CD14-positive monocyte (primary cell): ENCODE measurements around the gene TRIM3. TPM values are rescaled to one million over a fixed set of nuclear protein-coding genes. Genes with fewer than 3 reads are reported as not detected.

Experiments used
- DNase-seq, 3 donors: peaks; one replicate each; pipeline ENCODE4 v3.0.0-alpha.2; 2011 to 2022
- H2AFZ ChIP-seq: 2 replicates; pipeline ENCODE4 v1.6.0; 2012; ENCODE audit warnings: mild to moderate bottlenecking, low read depth, low read length, inconsistent platforms; ENCODE audit not compliant: insufficient read depth, poor library complexity, severe bottlenecking
- H3K27ac ChIP-seq, 2 donors: 1 replicate in 1 of 2; 2 replicates in 1 of 2; pipeline ENCODE4 v1.5.1; 2012 to 2013; ENCODE audit warnings: low read length in 2 of 2, control low read depth in 1 of 2, inconsistent platforms in 1 of 2, low read depth in 1 of 2, mild to moderate bottlenecking in 1 of 2
- H3K27me3 ChIP-seq, 2 donors: one replicate each; pipeline versions ENCODE4 v1.6.0 to v1.6.1; 2011 to 2013; ENCODE audit warnings: low read length in 2 of 2; ENCODE audit not compliant: control insufficient read depth in 2 of 2, insufficient read depth in 2 of 2
- H3K36me3 ChIP-seq, 2 donors: replicated peaks in 1 of 2; 1 replicate in 1 of 2; 2 replicates in 1 of 2; pipeline versions ENCODE4 v1.5.1 to v1.6.1; 2012 to 2013; ENCODE audit warnings: low read length in 2 of 2, control low read depth in 1 of 2, inconsistent platforms in 1 of 2, mild to moderate bottlenecking in 1 of 2; ENCODE audit not compliant: insufficient read depth in 2 of 2, control insufficient read depth in 1 of 2
- H3K4me1 ChIP-seq, 2 donors: 1 replicate in 1 of 2; 2 replicates in 1 of 2; pipeline versions ENCODE4 v1.5.1 to v1.6.1; 2012 to 2013; ENCODE audit warnings: low read length in 2 of 2, control low read depth in 1 of 2, inconsistent platforms in 1 of 2, mild to moderate bottlenecking in 1 of 2, moderate library complexity in 1 of 2; ENCODE audit not compliant: insufficient read depth in 2 of 2, control insufficient read depth in 1 of 2
- H3K4me2 ChIP-seq: replicated peaks from 2 replicates; pipeline ENCODE3; 2012; ENCODE audit warnings: low read length, moderate library complexity, mild to moderate bottlenecking; ENCODE audit not compliant: poor library complexity, severe bottlenecking; ENCODE audit errors: extremely low read depth
- H3K4me3 ChIP-seq, 3 experiments: fragments of 200-600 bp in 1 of 3; sonication (generic) in 1 of 3; replicated peaks in 1 of 3; 1 replicate in 2 of 3; 2 replicates in 1 of 3; pipeline ENCODE4 v1.5.1; 2011 to 2013; ENCODE audit warnings: low read length in 3 of 3, mild to moderate bottlenecking in 3 of 3, control low read depth in 2 of 3, low read depth in 2 of 3, inconsistent platforms in 1 of 3, moderate library complexity in 1 of 3
- H3K79me2 ChIP-seq: 2 replicates; pipeline ENCODE4 v1.6.0; 2012; ENCODE audit warnings: mild to moderate bottlenecking, control low read depth, inconsistent platforms, low read length, moderate library complexity; ENCODE audit not compliant: insufficient read depth
- H3K9ac ChIP-seq: 2 replicates; pipeline ENCODE4 v1.6.0; 2017; ENCODE audit warnings: low read length, mild to moderate bottlenecking; ENCODE audit not compliant: insufficient read depth, poor library complexity, severe bottlenecking
- H3K9me3 ChIP-seq, 2 donors: replicated peaks in 1 of 2; 1 replicate in 1 of 2; 2 replicates in 1 of 2; pipeline versions ENCODE4 v1.5.1 to v1.6.1; 2012 to 2013; ENCODE audit warnings: low read length in 2 of 2, control low read depth in 1 of 2; ENCODE audit not compliant: control insufficient read depth in 1 of 2, insufficient read depth in 1 of 2
- H4K20me1 ChIP-seq: 2 replicates; pipeline ENCODE4 v1.6.0; 2012; ENCODE audit warnings: mild to moderate bottlenecking, low read length, control low read depth, moderate library complexity; ENCODE audit not compliant: insufficient read depth
- H3K27ac Mint-ChIP-seq, 7 donors: one replicate each; pipeline ENCODE4 v1.8.0; 2020; ENCODE audit warnings: mild to moderate bottlenecking in 7 of 7, mixed read lengths in 7 of 7, moderate library complexity in 6 of 7, inconsistent platforms in 2 of 7
- H3K27me3 Mint-ChIP-seq, 3 donors: one replicate each; pipeline ENCODE4 v1.8.0; 2021 to 2022; ENCODE audit warnings: low read depth in 3 of 3, mild to moderate bottlenecking in 3 of 3, mixed read lengths in 3 of 3, moderate library complexity in 3 of 3, inconsistent platforms in 1 of 3
- H3K36me3 Mint-ChIP-seq, 2 donors: one replicate each; pipeline ENCODE4 v1.8.0; 2020; ENCODE audit warnings: mixed read lengths in 2 of 2, inconsistent platforms in 1 of 2, mild to moderate bottlenecking in 1 of 2
- H3K4me1 Mint-ChIP-seq: one replicate; pipeline ENCODE4 v1.8.0; 2020; ENCODE audit warnings: mild to moderate bottlenecking, mixed read lengths
- H3K4me3 Mint-ChIP-seq, 2 donors: one replicate each; pipeline ENCODE4 v1.8.0; 2020; ENCODE audit warnings: mild to moderate bottlenecking in 2 of 2, mixed read lengths in 2 of 2, moderate library complexity in 1 of 2
- H3K9me3 Mint-ChIP-seq, 7 donors: one replicate each; pipeline ENCODE4 v1.8.0; 2020 to 2022; ENCODE audit warnings: mixed read lengths in 7 of 7, mild to moderate bottlenecking in 6 of 7, moderate library complexity in 6 of 7, inconsistent platforms in 2 of 7
- WGBS: methylation state at CpG from one replicate; pipeline ENCODE4 v1.1.5; 2013; ENCODE audit warnings: missing lambda C conversion rate; ENCODE audit not compliant: insufficient coverage; 5-methylcytosine and 5-hydroxymethylcytosine counted together
- intact Hi-C, 2 donors: fragments of 100-400 bp; cut with micrococcal nuclease; formaldehyde crosslinking; loops; one replicate each; pipeline versions ENCODE4 v1.15.0 to v1.15.1; 2023
- polyA plus RNA-seq, 3 donors: library from polyadenylated mRNA; depleted of rRNA in 1 of 3; unstranded in 2 of 3; stranded (reverse) in 1 of 3; fragments of 300-500 nt in 2 of 3; fragments of >200 nt in 1 of 3; fragmentation: Illumina TruSeq in 2 of 3; gene quantifications; 1 replicate in 2 of 3; 2 replicates in 1 of 3; pipeline ENCODE4 v1.2.3, GENCODE V29; 2012 to 2021
- TF ChIP-seq, protein P1 (sequence below): fragments of 200-600 bp; IDR thresholded peaks from one replicate; pipeline ENCODE4 v1.8.0; 2022; ENCODE audit warnings: antibody characterized with exemption, mild to moderate bottlenecking

TRIM3 gene
- polyA plus RNA-seq, 3 donors: 1.7 to 36.2 (median 3.3) TPM

DNA sequence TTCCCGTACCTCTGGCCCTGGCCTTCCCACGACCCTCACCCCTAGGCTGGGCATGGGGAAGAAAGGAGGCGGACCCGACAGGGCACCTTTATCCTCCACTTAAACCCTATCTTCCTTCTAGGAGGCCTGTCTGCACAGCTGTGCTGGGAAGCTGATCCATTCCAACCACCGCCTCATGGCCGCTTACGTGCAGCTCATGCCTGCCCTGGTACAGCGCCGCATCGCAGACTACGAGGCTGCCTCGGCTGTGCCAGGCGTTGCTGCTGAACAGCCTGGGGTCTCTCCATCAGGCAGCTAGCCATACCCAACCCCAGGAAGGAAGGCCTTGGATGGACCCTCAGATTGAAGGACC, 8.2 kb upstream of the TRIM3 start:
- Mint-ChIP-seq H3K9me3 (peaks cover 0 to 2% (median 0%) of the 10 kb centered on the region in 7 donors), H3K36me3 (peaks cover 35 to 40% of the 10 kb centered on the region in 2 donors), H3K27me3 (peaks cover 0 to 2% (median 0%) of the 10 kb centered on the region in 3 donors), H3K4me1 (peaks cover 31% of the 10 kb centered on the region), H3K27ac (peak overlapping the region; percentile 96 to 99 (median 98)), H3K4me3 (peak overlapping the region; percentile 82 to 91)
- Histone ChIP-seq H3K27ac (peak overlapping the region; percentile 97 to 98), H3K9ac (peak overlapping the region; percentile 69), H3K4me3 (peak overlapping the region; percentile 46 to 78 (median 64)), H3K9me3 (no peaks in the 10 kb centered on the region), H2AFZ (peak overlapping the region; percentile 76), H3K36me3 (peaks cover 58 to 67% of the 10 kb centered on the region in 2 donors), H3K27me3 (no peaks in the 10 kb centered on the region), H4K20me1 (no peaks in the 10 kb centered on the region), H3K4me2 (peak overlapping the region; percentile 75), H3K79me2 (peaks cover 32% of the 10 kb centered on the region), H3K4me1 (peaks cover 22 to 25% of the 10 kb centered on the region in 2 donors)
- DNase-seq: no peak
- intact Hi-C loops: loop anchor here (2.0 to 10.0 kb wide), 6 partner anchors 91 to 245 kb away; partner anchors contain the start of genes CNGA4 (in 1 of the 2), ILK (in 1 of the 2), MRPL17 (in 1 of the 2) and RRP8 (in 1 of the 2)
- TF ChIP-seq, protein P1, sequence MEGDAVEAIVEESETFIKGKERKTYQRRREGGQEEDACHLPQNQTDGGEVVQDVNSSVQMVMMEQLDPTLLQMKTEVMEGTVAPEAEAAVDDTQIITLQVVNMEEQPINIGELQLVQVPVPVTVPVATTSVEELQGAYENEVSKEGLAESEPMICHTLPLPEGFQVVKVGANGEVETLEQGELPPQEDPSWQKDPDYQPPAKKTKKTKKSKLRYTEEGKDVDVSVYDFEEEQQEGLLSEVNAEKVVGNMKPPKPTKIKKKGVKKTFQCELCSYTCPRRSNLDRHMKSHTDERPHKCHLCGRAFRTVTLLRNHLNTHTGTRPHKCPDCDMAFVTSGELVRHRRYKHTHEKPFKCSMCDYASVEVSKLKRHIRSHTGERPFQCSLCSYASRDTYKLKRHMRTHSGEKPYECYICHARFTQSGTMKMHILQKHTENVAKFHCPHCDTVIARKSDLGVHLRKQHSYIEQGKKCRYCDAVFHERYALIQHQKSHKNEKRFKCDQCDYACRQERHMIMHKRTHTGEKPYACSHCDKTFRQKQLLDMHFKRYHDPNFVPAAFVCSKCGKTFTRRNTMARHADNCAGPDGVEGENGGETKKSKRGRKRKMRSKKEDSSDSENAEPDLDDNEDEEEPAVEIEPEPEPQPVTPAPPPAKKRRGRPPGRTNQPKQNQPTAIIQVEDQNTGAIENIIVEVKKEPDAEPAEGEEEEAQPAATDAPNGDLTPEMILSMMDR: no peak
- WGBS: 18% methylated on average over 9 of the region's 13 CpGs

DNA sequence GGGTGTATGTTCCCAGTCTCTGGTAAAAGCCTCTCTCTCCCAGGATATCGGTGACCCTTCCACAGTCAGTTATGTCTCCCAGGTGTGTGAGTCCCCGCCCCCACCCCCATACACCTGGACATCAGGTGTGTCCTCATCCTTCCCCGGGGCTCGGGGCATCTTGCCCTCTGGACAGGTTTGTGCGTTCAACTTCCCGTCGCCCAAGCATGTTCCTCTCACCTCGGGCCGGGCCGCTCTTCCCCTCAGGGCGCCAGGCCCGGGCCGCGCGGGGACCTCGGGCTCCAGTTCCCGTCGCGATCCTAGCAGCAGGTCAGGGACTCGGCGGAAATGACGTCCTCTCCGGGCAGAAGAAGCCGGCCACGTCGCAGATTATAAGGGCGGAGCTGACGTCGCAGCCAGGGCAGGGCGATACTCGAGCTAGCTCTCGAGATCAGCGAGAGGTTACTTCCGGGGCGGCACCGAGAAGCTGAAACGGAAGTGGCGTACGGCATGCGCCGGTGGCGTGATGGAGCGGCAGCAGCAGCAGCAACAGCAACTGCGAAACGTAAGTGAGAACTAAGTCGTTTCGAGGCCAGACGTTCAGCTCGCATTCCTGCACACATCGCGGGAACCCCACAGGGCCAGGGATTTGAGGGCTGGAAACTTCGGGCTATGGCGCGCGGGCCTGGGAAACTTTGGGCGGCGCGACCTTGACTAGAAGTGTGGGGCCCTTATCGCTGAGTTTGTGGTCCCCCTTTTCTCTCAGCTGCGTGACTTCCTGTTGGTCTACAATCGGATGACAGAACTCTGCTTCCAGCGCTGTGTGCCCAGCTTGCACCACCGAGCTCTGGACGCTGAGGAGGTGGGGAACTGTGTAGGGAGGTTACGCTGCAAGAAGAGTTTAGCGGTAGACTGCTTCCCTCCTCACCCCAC, 7.5 kb upstream of the TRIM3 start, which contains the start of the genes ARFIP2 and TIMM10B:
Gene ARFIP2 (minus strand): TSS at position 320 of the 912 bp plus-strand sequence. CDS start 910 bp downstream, outside the sequence.
Gene TIMM10B (plus strand): TSS at position 490 of the 912 bp plus-strand sequence. CDS start 16 bp downstream, at position 506.
- peaks cover 32% of the 10 kb centered on the region for H3K79me2 ChIP-seq

More for the DNA sequence above, 7.5 kb upstream of the TRIM3 start, which contains the start of the genes ARFIP2 and TIMM10B:
- Mint-ChIP-seq H3K27me3 (peaks cover 0 to 2% (median 0%) of the 10 kb centered on the region in 3 donors), H3K4me1 (peaks cover 31% of the 10 kb centered on the region), H3K9me3 (peaks cover 0 to 2% (median 0%) of the 10 kb centered on the region in 7 donors), H3K36me3 (peaks cover 37 to 40% of the 10 kb centered on the region in 2 donors), H3K27ac (peak within 1 kb of the TSS; percentile 96 to 99 (median 98)), H3K4me3 (peak within 1 kb of the TSS; percentile 82 to 91)
- under 1% methylated on average over 59 of the region's 66 CpGs for WGBS
- Histone ChIP-seq H3K9ac (peak within 1 kb of the TSS; percentile 69), H4K20me1 (no peaks in the 10 kb centered on the region), H2AFZ (peak within 1 kb of the TSS; percentile 76), H3K9me3 (no peaks in the 10 kb centered on the region), H3K4me2 (peak within 1 kb of the TSS; percentile 75), H3K4me3 (peak within 1 kb of the TSS; percentile 56 to 78 (median 64)), H3K36me3 (peaks cover 52 to 66% of the 10 kb centered on the region in 2 donors), H3K4me1 (peaks cover 22 to 25% of the 10 kb centered on the region in 2 donors), H3K27me3 (no peaks in the 10 kb centered on the region), H3K27ac (peak within 1 kb of the TSS; percentile 97 to 98)
- intact Hi-C loops: loop anchor here (2.0 to 10.0 kb wide), 6 partner anchors 90 to 244 kb away; partner anchors contain the start of genes CNGA4 (in 1 of the 2), ILK (in 1 of the 2), MRPL17 (in 1 of the 2) and RRP8 (in 1 of the 2)
- TF ChIP-seq, protein P1: no peak
- peak; percentile 99 to 100 (median 99) for DNase-seq
